Activated naive CD8-positive, alpha-beta T cell (primary cell): Measurements from ENCODE around the gene SMARCA2.

ENCODE experiments used
- H3K27ac Mint-ChIP-seq: one replicate; pipeline ENCODE4 v1.8.0; 2021; ENCODE audit warnings: mixed read lengths
- H3K27me3 Mint-ChIP-seq: one replicate; pipeline ENCODE4 v1.8.0; 2021; ENCODE audit warnings: mixed read lengths
- H3K36me3 Mint-ChIP-seq: one replicate; pipeline ENCODE4 v1.8.0; 2021; ENCODE audit warnings: mixed read lengths
- H3K4me1 Mint-ChIP-seq: one replicate; pipeline ENCODE4 v1.8.0; 2021; ENCODE audit warnings: low read depth, mixed read lengths
- H3K4me3 Mint-ChIP-seq: one replicate; pipeline ENCODE4 v1.8.0; 2021; ENCODE audit warnings: mild to moderate bottlenecking, mixed read lengths
- H3K9me3 Mint-ChIP-seq: one replicate; pipeline ENCODE4 v1.8.0; 2021; ENCODE audit warnings: low read depth, mixed read lengths

The SMARCA2 gene

DNA sequence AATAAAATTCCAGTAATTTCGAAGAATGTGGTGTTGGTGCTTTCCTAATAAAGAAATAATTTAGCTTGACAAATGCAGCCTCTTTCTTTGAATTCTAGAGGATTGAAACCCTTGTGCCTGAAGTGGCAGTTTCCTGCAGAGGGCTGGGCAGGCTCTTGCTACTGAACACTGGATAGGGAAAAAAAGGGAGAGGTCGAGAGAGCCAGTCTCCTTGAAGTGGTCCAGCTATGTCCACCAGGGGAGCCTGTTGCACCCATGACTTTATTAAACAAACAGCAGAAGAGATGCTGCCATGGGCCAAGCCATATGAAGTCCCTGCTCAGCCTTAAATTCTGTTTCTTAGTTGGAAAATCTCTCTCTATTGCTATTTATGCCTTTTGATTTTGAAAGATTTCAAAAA lies 178.4 kb downstream of the SMARCA2 start:
- H3K36me3 Mint-ChIP-seq: peaks cover 65% of the 10 kb centered on the region

DNA sequence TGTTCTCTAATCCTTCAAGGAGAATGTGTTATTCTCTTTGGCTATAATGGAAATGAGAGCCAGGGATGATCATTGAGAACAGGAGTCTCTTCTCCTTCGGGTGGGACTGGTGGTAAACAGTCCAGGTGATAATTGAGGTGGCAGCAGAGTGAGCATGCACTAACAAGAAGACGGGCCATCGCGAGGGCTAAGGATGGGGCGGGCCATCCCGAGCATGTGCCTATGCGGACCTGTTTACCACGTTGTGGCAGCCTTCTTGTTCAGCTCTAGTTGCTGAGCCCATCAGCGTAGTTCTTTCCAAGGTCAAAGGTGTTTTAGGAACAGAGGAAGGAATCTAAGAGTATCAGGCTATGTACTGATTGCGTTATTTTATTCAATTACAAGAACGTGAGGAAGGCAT lies 180.1 kb downstream of the SMARCA2 start:
- Mint-ChIP-seq H3K4me3 (no peak overlapping the region), H3K9me3 (peaks cover 8% of the 10 kb centered on the region), H3K36me3 (peaks cover 70% of the 10 kb centered on the region), H3K4me1 (peaks cover 4% of the 10 kb centered on the region), H3K27me3 (no peaks in the 10 kb centered on the region), H3K27ac (no peak overlapping the region)

More for the DNA sequence above, 178.4 kb downstream of the SMARCA2 start:
- peaks cover 7% of the 10 kb centered on the region for H3K9me3 Mint-ChIP-seq
- peak overlapping the region; percentile 38 for H3K27ac Mint-ChIP-seq
- H3K4me3 Mint-ChIP-seq: no peak overlapping the region
- H3K4me1 Mint-ChIP-seq: peaks cover 4% of the 10 kb centered on the region
- no peaks in the 10 kb centered on the region for H3K27me3 Mint-ChIP-seq

GRCh38 chr9:2196757-2197156 lies 181.6 kb downstream of the SMARCA2 start:
- H3K27ac Mint-ChIP-seq: no peak overlapping the region
- peaks cover 68% of the 10 kb centered on the region for H3K36me3 Mint-ChIP-seq
- H3K27me3 Mint-ChIP-seq: no peaks in the 10 kb centered on the region

GRCh38 chr9:2198956-2199635 lies 183.9 kb downstream of the SMARCA2 start:
- H3K27me3 Mint-ChIP-seq: no peaks in the 10 kb centered on the region
- H3K9me3 Mint-ChIP-seq: peaks cover 13% of the 10 kb centered on the region
- H3K4me1 Mint-ChIP-seq: no peaks in the 10 kb centered on the region
- H3K36me3 Mint-ChIP-seq: peaks cover 54% of the 10 kb centered on the region
- no peak overlapping the region for H3K27ac Mint-ChIP-seq
- no peak overlapping the region for H3K4me3 Mint-ChIP-seq

More at GRCh38 chr9:2196757-2197156, 181.6 kb downstream of the SMARCA2 start:
- Mint-ChIP-seq H3K4me1 (peaks cover 4% of the 10 kb centered on the region), H3K9me3 (peaks cover 12% of the 10 kb centered on the region), H3K4me3 (no peak overlapping the region)

GRCh38 chr9:2199999-2200796 lies 185.1 kb downstream of the SMARCA2 start:
- H3K27ac Mint-ChIP-seq: no peak overlapping the region
- H3K27me3 Mint-ChIP-seq: no peaks in the 10 kb centered on the region
- H3K36me3 Mint-ChIP-seq: peaks cover 47% of the 10 kb centered on the region
- no peak overlapping the region for H3K4me3 Mint-ChIP-seq
- no peaks in the 10 kb centered on the region for H3K4me1 Mint-ChIP-seq
- H3K9me3 Mint-ChIP-seq: peaks cover 13% of the 10 kb centered on the region

DNA sequence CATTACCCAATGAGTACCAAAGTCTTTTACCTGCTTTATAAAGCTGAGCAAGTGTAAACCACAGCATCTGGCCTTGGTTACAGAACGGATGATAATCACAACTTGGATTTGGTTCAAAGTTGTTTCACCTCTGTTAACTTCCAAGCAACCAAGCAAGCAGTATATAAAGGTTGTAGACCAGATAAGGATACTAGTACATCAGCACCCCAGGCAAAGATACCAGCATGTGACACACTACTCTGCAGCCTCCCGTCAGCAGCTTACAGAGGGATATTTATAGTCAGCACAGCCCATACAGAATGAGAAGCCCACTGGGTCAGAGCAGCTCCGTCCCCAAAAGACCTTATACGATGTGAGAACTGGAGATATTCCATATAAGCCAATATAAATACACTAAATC lies 193.3 kb downstream of the SMARCA2 start:
- peaks cover 6% of the 10 kb centered on the region for H3K36me3 Mint-ChIP-seq
- H3K27ac Mint-ChIP-seq: no peak overlapping the region
- no peaks in the 10 kb centered on the region for H3K27me3 Mint-ChIP-seq
- H3K4me1 Mint-ChIP-seq: no peaks in the 10 kb centered on the region
- H3K4me3 Mint-ChIP-seq: no peak overlapping the region
- no peaks in the 10 kb centered on the region for H3K9me3 Mint-ChIP-seq

DNA sequence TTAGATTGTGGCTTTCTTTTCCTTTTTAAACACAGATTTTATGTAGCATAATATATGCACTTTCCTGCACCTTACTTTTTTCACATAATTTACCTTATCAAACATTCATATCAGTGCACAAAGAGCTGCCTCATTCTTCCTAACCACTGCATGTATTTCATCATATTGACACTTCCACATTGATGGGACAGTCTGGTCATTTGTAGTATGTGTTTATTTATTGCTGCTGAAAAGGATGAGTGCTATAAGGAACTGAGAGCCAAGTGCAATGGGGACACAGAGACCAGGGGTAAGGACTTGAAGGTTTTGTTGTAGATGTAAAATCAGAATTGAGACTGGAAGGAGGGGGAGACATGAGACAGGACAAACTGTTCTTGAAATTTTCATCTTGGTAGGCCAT lies 193.8 kb downstream of the SMARCA2 start:
- Mint-ChIP-seq H3K4me1 (no peaks in the 10 kb centered on the region), H3K27me3 (no peaks in the 10 kb centered on the region), H3K27ac (no peak overlapping the region), H3K4me3 (no peak overlapping the region), H3K36me3 (peaks cover 6% of the 10 kb centered on the region), H3K9me3 (no peaks in the 10 kb centered on the region)

DNA sequence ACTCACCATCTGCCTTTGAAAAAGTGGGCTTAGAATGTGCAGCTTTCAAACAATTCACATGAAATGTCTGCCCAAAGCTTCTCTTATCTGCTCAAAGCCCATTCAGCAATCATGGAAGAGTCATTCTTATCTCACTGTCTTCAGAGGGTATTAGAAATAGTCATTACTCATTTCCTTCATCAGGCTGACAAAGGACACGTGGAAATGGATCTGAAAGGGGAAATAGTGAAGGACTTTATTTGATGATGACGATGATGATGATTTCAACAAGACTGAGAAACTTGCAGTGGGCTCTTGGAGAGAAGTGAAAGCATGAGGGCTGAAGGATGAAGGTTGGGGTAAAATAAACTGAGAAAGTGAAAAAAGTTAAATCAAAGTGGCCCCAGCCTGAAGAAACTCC lies 194.3 kb downstream of the SMARCA2 start:
- Mint-ChIP-seq H3K4me3 (no peak overlapping the region), H3K9me3 (no peaks in the 10 kb centered on the region), H3K36me3 (peaks cover 6% of the 10 kb centered on the region), H3K27ac (no peak overlapping the region), H3K4me1 (no peaks in the 10 kb centered on the region), H3K27me3 (no peaks in the 10 kb centered on the region)

DNA sequence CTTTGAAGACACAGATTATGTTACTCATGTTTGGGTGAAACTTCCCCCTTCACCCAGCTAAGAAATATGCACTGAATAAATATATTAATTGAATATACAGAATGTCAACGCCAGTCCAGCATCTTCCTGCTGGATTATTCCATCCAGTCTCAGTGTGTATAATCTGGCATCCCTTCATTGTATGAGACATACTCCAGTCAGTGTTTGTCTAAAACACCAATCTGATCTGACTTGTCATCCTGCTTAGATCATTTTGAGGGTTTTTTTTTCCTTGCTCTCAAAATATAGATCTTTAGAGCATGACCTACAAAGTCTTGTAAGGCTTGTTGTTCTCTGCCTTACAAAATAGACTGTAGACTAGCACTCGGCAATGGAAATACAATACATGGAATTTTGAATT lies 195.1 kb downstream of the SMARCA2 start:
- H3K9me3 Mint-ChIP-seq: no peaks in the 10 kb centered on the region
- H3K27ac Mint-ChIP-seq: no peak overlapping the region
- peaks cover 6% of the 10 kb centered on the region for H3K36me3 Mint-ChIP-seq
- no peak overlapping the region for H3K4me3 Mint-ChIP-seq
- no peaks in the 10 kb centered on the region for H3K27me3 Mint-ChIP-seq
- no peaks in the 10 kb centered on the region for H3K4me1 Mint-ChIP-seq

GRCh38 chr9:2213830-2214468 lies 198.8 kb downstream of the SMARCA2 start:
- Mint-ChIP-seq H3K4me3 (no peak overlapping the region), H3K27me3 (no peaks in the 10 kb centered on the region), H3K4me1 (no peaks in the 10 kb centered on the region), H3K36me3 (peaks cover 3% of the 10 kb centered on the region), H3K27ac (no peak overlapping the region), H3K9me3 (no peaks in the 10 kb centered on the region)

DNA sequence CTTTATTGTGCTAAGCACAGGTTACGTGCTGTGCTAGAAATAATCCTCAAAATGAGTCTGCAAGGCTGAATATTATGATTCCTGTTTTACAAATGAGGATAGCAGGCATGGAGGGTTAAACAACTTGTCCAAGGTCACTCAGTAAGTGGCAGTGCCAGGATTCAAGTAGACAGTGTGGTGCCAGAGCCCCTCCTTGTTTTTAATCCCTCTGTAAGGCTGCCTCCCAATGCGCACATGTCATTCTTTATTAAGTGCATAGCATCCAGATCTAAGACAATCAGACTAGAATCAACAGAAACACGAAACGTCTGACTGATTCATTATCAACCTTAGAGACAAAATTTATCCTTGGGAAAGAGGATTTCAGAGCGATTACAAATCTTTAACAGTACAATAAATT lies 199.6 kb downstream of the SMARCA2 start:
- no peaks in the 10 kb centered on the region for H3K27me3 Mint-ChIP-seq
- H3K4me1 Mint-ChIP-seq: no peaks in the 10 kb centered on the region
- H3K27ac Mint-ChIP-seq: no peak overlapping the region
- H3K36me3 Mint-ChIP-seq: no peaks in the 10 kb centered on the region
- H3K4me3 Mint-ChIP-seq: no peak overlapping the region
- H3K9me3 Mint-ChIP-seq: no peaks in the 10 kb centered on the region

- Mint-ChIP-seq H3K4me1 (no peaks in the 10 kb centered on the region), H3K9me3 (no peaks in the 10 kb centered on the region), H3K27ac (no peak overlapping the region), H3K36me3 (no peaks in the 10 kb centered on the region), H3K27me3 (no peaks in the 10 kb centered on the region), H3K4me3 (no peak overlapping the region)
These were observed 200.8 kb downstream of the SMARCA2 start for GRCh38 chr9:2215921-2216441.

DNA sequence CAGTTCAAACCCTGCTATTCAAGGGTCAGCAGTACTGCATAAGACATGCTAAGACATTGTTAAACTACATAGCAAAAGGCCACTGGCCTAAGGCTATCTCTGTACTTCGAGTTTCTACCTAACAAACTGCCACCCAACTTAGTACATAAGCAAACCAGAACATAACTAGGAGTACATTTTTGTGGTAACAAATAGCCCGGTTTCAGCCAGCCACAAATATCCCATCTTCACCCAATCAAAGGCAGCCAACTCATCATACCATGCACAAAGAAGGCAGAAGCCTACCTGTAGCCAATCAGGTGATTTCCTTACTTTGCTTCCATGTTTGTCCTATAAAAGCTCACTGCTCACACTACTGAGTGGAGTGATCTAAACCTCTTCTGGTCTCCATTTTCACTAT lies 201.4 kb downstream of the SMARCA2 start:
- Mint-ChIP-seq H3K4me1 (no peaks in the 10 kb centered on the region), H3K36me3 (no peaks in the 10 kb centered on the region), H3K4me3 (no peak overlapping the region), H3K27me3 (no peaks in the 10 kb centered on the region), H3K27ac (no peak overlapping the region), H3K9me3 (no peaks in the 10 kb centered on the region)

GRCh38 chr9:2217540-2217939 lies 202.4 kb downstream of the SMARCA2 start:
- no peak overlapping the region for H3K27ac Mint-ChIP-seq
- H3K27me3 Mint-ChIP-seq: no peaks in the 10 kb centered on the region
- H3K9me3 Mint-ChIP-seq: no peaks in the 10 kb centered on the region
- H3K36me3 Mint-ChIP-seq: no peaks in the 10 kb centered on the region
- no peak overlapping the region for H3K4me3 Mint-ChIP-seq
- no peaks in the 10 kb centered on the region for H3K4me1 Mint-ChIP-seq

GRCh38 chr9:2220036-2220435 lies 204.9 kb downstream of the SMARCA2 start:
- Mint-ChIP-seq H3K27me3 (no peaks in the 10 kb centered on the region), H3K4me3 (no peak overlapping the region), H3K36me3 (no peaks in the 10 kb centered on the region), H3K4me1 (no peaks in the 10 kb centered on the region), H3K27ac (no peak overlapping the region), H3K9me3 (no peaks in the 10 kb centered on the region)
